22Rv1 (cell line): Measurements from ENCODE around the gene ATP5F1E.
A peak's percentile ranks its signal among the peaks of the same experiment; 100 is the strongest.

ENCODE experiments used
- H3K27ac ChIP-seq: fragments of 450-650 bp; 2 replicates; pipeline ENCODE4 v1.5.1; 2017
- CTCF ChIP-seq: fragments of 450-650 bp; IDR thresholded peaks from 2 replicates; pipeline ENCODE4 v1.5.1; 2017; ENCODE audit warnings: mild to moderate bottlenecking
- ZFX ChIP-seq: fragments of 450-650 bp; IDR thresholded peaks from 2 replicates; pipeline ENCODE4 v1.6.1; 2017; ENCODE audit warnings: antibody characterized with exemption, borderline replicate concordance

ATP5F1E gene

GRCh38 chr20:59032023-59032712, at the start of gene ATP5F1E:
TSS of gene ATP5F1E (minus strand) at chr20:59032335. CDS start at chr20:59032251, 84 bp downstream.
- H3K27ac ChIP-seq = peak within 1 kb of the TSS; percentile 77
- no peak for TF ChIP-seq CTCF
- no peak for TF ChIP-seq ZFX

- TF ChIP-seq ZFX (no peak), CTCF (no peak)
- no peak overlapping the region for H3K27ac ChIP-seq
Observed at GRCh38 chr20:59081036-59081435, 48.9 kb upstream of the ATP5F1E start.

GRCh38 chr20:59078231-59078630, 46.1 kb upstream of the ATP5F1E start:
- H3K27ac ChIP-seq = no peak overlapping the region
- no peak for TF ChIP-seq ZFX
- no peak for TF ChIP-seq CTCF

- TF ChIP-seq CTCF (no peak), ZFX (no peak)
- no peak overlapping the region for H3K27ac ChIP-seq
Observed at GRCh38 chr20:59077705-59078104, 45.6 kb upstream of the ATP5F1E start.

- no peak overlapping the region for H3K27ac ChIP-seq
- TF ChIP-seq ZFX (no peak), CTCF (no peak)
Observed at GRCh38 chr20:59075934-59076508, 43.9 kb upstream of the ATP5F1E start.

- H3K27ac ChIP-seq = no peak overlapping the region
- TF ChIP-seq ZFX (no peak), CTCF (no peak)
Observed at GRCh38 chr20:59074456-59074855, 42.3 kb upstream of the ATP5F1E start.

- H3K27ac ChIP-seq = no peak overlapping the region
- TF ChIP-seq ZFX = no peak
- TF ChIP-seq CTCF = no peak
Observed at GRCh38 chr20:59073582-59073981, 41.4 kb upstream of the ATP5F1E start.
